Calu3 (cell line): Measurements from ENCODE around the gene HCCS. TPM values are rescaled to one million over a fixed set of nuclear protein-coding genes. Genes with fewer than 3 reads are reported as not detected.

Experiments
- BruUV-seq: library from RNA; stranded (reverse); fragments of 400-500 nt; replicated peaks from 2 replicates; lab custom pipeline; 2021; lab: Mats Ljungman, UMichigan
- CTCF ChIA-PET: fragments of 300-600 bp; sonication (Branson Sonifier 250); formaldehyde crosslinking; loops from one replicate; lab custom pipeline; 2022; ENCODE audit warnings: antibody characterized with exemption; lab: Charles Lee
- DNase-seq: peaks from one replicate; pipeline ENCODE4 v3.0.0; 2022
- H3K27ac Mint-ChIP-seq: one replicate; pipeline ENCODE4 v1.8.0; 2022; ENCODE audit warnings: mixed read lengths; ENCODE audit not compliant: unreplicated experiment
- H3K27me3 Mint-ChIP-seq: one replicate; pipeline ENCODE4 v1.8.0; 2022; ENCODE audit warnings: mixed read lengths; ENCODE audit not compliant: unreplicated experiment
- H3K36me3 Mint-ChIP-seq: one replicate; pipeline ENCODE4 v1.8.0; 2022; ENCODE audit warnings: mild to moderate bottlenecking, moderate library complexity, mixed read lengths; ENCODE audit not compliant: insufficient read depth, unreplicated experiment
- H3K4me1 Mint-ChIP-seq: one replicate; pipeline ENCODE4 v1.8.0; 2022; ENCODE audit warnings: mild to moderate bottlenecking, low read depth, mixed read lengths; ENCODE audit not compliant: unreplicated experiment
- H3K4me3 Mint-ChIP-seq: one replicate; pipeline ENCODE4 v1.8.0; 2022; ENCODE audit warnings: mild to moderate bottlenecking, low read depth, moderate library complexity, mixed read lengths; ENCODE audit not compliant: unreplicated experiment
- H3K9me3 Mint-ChIP-seq: one replicate; pipeline ENCODE4 v1.8.0; 2022; ENCODE audit warnings: low read depth, mixed read lengths; ENCODE audit not compliant: unreplicated experiment
- CTCF ChIP-seq: fragments of 200-600 bp; IDR thresholded peaks from one replicate; pipeline ENCODE4 v1.8.0; 2022; ENCODE audit warnings: antibody characterized with exemption; ENCODE audit not compliant: unreplicated experiment
- intact Hi-C: fragments of 100-400 bp; cut with micrococcal nuclease; formaldehyde crosslinking; loops from one replicate; pipeline ENCODE4 v1.10.0; 2022; ENCODE audit not compliant: unreplicated experiment
- total RNA-seq: library from RNA; stranded (reverse); gene quantifications from 2 replicates; pipeline ENCODE4 v1.2.3, GENCODE V29; 2022

The HCCS gene
- total RNA-seq, 1 experiment from 2014 or later: 47.1 TPM

- CTCF ChIA-PET: no interaction called here
- Mint-ChIP-seq H3K27ac (no peak overlapping the region), H3K9me3 (no peaks in the 10 kb centered on the region), H3K4me3 (no peak overlapping the region), H3K36me3 (no peaks in the 10 kb centered on the region), H3K4me1 (no peaks in the 10 kb centered on the region), H3K27me3 (peaks cover 16% of the 10 kb centered on the region)
- DNase-seq: no peak
- BruUV-seq: no TSS peak
- no peak for TF ChIP-seq CTCF
- intact Hi-C loops: no loop called here
Measured at GRCh38 chrX:11171956-11172355, 60.8 kb downstream of the HCCS start.

GRCh38 chrX:11172415-11172814 is 61.3 kb downstream of the HCCS start:
- no peaks in the 10 kb centered on the region for H3K9me3 Mint-ChIP-seq
- no peak overlapping the region for H3K4me3 Mint-ChIP-seq

More at GRCh38 chrX:11172415-11172814, 61.3 kb downstream of the HCCS start:
- TF ChIP-seq CTCF: no peak
- CTCF ChIA-PET: no interaction called here
- Mint-ChIP-seq H3K36me3 (no peaks in the 10 kb centered on the region), H3K27ac (no peak overlapping the region), H3K4me1 (no peaks in the 10 kb centered on the region), H3K27me3 (peaks cover 16% of the 10 kb centered on the region)
- intact Hi-C loops: no loop called here
- no TSS peak for BruUV-seq
- DNase-seq: no peak

Other genes with a start within 250 kb of the HCCS start
- gene AMELX, start 182.1 kb downstream of the HCCS start, total RNA-seq: not detected in 2 replicates